Stimulated activated CD8-positive, alpha-beta memory T cell treated with anti-CD3 and anti-CD28 coated beads, Interleukin-12 subunit alpha, Interleukin-12 subunit beta, amount 100 ng/mL, for 24 hours (primary cell): ENCODE measurements around the gene POLA2.
"Not testable (repeated sequence)": the region's sequence is repeated elsewhere in the genome, so short reads cannot be mapped to it uniquely, and the experiment has no call there.

Experiments used
- DNase-seq: peaks from one replicate; pipeline ENCODE4 v3.0.0-alpha.2; 2020; ENCODE audit errors: extremely low read depth

Gene POLA2, protein sequence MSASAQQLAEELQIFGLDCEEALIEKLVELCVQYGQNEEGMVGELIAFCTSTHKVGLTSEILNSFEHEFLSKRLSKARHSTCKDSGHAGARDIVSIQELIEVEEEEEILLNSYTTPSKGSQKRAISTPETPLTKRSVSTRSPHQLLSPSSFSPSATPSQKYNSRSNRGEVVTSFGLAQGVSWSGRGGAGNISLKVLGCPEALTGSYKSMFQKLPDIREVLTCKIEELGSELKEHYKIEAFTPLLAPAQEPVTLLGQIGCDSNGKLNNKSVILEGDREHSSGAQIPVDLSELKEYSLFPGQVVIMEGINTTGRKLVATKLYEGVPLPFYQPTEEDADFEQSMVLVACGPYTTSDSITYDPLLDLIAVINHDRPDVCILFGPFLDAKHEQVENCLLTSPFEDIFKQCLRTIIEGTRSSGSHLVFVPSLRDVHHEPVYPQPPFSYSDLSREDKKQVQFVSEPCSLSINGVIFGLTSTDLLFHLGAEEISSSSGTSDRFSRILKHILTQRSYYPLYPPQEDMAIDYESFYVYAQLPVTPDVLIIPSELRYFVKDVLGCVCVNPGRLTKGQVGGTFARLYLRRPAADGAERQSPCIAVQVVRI

DNA sequence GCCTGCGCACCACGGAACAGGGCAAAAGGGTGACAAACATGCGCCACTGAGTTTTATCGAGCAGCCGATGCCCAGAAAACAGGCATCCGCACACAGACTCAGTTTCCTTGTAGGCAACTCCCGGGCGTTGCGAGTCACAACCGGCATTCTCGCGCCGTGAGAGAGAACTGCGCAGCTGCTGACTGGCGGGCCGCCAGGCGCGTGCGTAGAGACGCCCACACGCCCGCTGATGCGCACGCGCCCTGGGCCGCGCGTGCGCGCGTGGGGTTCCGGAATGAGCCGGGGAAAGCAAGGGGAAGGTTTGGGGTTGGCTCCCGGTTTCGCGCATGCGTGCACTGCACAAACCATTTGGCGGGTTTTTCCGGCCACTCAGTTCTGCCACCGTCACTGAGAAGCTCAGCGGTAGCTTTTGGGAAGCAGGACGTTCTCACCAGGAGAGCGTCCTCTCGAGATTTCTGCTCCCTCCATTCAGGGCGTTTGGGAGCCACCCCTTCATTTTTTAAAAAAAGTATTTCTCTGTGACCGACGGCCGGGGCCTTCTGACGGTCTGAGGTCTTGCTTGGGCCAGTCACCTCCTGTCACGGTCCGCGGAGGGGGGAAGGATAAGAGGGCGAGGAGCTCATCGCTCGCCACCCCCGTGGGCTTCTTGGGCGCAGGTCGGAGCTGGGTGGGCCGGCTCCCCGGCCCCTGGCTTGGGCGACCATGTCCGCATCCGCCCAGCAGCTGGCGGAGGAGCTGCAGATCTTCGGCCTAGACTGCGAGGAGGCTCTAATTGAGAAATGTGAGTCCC, at the start of gene POLA2:
Gene POLA2, plus strand, starts transcription at position 372 of the 790 bp plus-strand sequence. Its CDS starts 331 bp downstream, at position 703.
- peak; percentile 87 for DNase-seq

DNA sequence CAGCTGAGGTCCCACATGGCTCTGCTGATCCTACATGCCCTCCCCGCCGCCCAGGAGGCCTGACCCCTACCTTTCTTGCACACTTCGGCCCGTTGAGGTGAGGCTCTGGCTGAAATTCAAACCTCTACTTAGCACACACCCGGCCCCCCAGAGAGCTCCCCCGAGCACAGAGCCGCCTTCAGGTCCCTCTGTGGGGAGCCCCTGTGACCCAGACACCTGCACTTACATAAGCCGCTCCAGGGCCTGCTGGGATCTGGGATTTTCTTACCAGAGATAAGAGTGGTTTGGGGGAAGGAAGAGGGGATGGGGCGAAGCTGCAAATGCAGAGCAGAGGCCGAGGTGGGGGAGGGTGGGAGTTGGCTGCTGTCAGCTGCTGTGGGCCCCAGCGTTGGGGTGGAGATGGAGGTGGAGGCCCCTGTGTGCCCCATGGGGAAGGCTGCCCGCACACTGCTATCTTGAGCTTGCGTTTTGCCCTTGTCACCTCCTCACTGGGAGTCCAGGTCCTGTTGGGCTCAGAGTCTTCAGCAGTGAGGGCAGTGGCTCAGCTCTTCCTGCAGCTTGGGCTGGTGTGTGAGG, 49.4 kb upstream of the POLA2 start:
- no peak for DNase-seq

DNA sequence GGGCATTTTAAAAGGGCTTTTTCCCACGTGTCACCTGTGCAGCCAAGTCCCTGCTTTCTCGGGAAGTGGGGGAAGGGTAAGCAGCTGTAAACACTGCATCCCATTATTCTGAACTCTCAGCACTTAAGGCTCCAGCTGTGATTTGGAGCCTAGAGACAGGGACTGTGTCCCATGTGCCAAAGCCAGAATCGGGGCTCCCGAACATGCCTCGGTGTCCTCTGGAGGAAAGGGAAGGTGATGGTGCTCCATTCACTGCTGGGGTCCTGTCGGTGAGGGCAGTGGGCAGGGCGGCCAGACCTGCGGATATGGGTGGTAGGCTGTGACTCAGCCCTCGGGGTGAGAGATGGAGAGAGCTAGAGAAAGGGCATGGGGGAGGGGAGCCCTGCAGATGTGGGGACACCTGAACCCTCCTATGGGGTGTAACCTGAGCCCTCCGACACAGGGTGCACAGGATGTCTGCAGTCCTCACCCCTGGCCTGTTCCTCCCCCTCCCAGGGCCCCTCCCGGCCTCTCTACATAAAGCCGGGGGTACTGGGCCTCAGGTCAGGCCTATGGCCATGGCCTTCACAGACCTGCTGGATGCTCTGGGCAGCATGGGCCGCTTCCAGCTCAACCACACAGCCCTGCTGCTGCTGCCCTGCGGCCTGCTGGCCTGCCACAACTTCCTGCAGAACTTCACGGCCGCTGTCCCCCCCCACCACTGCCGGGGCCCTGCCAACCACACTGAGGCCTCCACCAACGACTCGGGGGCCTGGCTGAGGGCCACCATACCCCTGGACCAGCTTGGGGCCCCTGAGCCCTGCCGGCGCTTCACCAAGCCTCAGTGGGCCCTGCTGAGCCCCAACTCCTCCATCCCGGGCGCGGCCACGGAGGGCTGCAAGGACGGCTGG, 48.2 kb upstream of the POLA2 start:
- DNase-seq: no peak

DNA sequence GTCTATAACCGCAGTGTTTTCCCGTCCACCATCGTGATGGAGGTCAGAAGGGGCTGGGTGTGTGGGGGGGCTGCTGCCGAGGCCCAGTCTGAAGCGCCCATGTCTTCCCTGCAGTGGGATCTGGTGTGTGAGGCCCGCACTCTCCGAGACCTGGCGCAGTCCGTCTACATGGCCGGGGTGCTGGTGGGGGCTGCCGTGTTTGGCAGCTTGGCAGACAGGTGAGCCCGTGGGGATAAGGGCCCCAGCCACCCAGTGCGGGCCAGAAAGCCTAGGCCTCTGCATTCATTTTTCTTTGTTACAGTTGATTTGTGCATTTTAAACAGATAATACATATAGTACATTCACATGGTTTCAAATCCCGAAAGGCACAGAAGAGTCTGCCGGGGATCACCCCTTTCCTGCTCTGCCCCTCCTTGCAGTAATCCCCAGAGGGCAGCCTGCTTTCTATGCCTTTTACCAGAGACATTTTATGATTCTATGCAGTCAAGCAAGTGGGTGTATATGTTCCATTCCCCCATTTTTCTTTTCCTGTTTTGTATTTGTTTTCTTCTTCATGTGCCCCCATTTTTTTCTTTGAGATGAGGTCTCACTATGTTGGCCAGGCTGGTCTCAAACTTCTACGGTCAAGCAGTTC, 47.4 kb upstream of the POLA2 start:
- no peak for DNase-seq

DNA sequence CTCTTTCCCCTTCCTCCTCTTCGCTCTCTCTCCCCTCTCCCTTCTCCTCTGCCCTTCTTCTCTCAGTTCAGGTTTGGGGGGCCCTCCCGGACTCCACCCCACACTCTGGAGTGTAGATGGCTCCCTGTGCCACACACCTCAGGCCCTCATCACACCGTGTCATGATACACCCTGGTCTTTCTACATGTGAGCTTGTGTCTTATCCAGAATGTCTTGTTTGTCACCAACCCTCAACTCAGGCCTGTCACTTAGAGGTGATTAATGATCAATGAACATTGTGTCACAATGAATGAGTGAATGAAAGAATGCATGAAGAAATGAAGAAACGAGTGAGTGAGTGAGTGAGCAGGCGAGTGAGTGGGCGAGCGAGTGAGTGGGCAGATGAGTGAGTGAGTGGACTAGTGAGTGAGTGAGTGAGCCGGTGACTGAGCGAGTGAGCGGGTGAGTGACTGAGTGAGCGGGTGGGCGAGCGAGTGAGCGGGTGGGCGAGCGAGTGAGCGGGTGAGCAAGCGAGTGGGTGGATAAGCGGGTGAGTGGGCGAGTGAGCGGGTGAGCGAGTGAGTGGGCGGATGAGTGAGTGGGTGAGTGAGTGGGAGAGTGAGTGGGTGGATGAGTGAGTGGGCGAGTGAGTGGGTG, 46.2 kb upstream of the POLA2 start:
- DNase-seq: no peak

DNA sequence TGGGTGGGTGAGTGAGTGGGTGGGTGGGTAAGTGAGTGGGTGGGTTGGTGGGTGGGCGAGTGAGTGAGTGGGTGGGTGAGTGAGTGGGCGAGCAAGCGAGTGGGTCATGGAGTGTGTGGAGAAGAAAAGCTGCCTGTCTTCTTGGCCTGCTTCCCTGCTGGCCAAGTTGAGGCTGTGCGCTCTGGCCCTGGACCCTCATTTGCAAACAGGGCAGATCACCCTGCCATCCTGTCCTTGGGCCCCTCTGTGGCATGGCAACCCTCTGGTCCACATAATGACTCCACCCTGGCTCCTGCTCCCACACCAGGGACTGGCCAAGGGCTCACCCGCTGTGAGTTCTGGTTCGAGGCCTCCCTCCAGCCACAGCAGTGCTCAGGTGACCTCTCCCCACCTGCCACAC, 44.9 kb upstream of the POLA2 start:
- no peak for DNase-seq

DNA sequence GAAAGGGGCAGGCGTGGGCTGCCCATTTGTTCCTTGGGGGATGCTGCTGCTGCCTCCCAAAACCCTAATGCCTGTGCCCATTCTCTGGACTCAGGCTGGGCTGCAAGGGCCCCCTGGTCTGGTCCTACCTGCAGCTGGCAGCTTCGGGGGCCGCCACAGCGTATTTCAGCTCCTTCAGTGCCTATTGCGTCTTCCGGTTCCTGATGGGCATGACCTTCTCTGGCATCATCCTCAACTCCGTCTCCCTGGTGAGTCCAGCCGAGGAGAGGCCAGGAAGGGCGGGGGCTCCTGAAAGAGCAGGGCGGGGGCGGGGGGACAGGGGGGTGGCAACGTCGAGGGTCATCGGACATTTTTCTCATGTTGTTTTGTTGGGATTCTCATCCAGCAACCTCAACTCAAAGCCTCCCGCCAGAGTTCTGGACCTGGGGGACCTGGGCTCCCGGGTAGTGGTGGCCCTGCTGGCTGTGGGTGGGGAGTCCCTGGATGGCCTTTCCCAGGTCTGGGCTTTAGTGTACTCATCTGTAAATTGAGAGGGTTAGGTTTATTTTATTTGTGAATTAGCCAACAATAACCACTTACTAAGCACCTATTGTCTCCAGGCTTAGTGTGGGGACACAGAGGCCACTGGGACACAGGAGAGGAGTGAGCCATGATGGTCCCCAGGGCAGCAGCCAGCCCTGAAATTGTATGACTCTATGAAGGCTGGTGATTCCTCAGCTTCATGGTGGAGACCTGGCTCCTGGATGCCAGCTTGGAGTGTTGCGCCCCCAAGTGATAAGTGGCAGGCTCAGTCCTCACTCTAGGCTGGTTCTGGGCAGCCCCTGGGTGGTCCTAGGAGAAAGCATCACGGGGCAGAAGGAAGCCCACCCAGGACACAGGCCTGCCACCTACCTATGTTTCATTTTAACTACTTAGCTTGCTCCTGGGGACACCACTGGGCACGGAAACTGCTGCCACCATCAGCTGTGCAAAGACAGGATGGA, 44.0 kb upstream of the POLA2 start:
- DNase-seq: no peak

DNA sequence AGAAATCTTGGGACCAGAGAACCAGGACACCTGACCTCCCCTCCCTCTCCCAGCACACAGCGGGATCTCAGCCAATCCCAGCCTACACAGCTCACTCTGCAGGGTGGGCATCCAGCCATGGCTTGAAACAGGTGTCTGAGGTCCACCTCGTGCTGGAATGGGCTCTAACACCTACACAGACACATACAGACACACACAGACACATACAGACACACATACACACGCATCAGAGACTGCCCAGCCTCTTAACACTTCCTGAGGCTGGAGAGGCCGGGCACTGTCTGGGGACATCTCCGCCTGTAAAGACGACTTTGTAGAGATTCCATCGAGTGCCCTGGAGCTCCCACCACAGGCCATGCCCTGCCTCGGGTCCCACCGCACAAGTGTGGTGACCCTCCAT, 43.3 kb upstream of the POLA2 start:
- no peak for DNase-seq

DNA sequence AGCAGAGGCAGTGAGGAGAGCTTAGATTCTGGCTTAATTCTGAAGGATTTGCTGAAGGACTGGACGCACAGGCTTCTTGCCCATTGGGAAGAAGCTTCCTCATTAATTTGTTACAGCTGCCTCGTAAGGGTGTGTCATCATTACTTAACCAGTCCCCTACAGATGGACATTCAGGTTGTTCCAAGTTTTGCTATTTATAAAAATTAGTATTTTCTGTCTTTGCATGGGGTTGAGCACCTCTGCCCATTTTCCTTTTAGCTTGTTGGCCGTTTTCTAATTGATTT, 41.9 kb upstream of the POLA2 start:
- DNase-seq: no peak

DNA sequence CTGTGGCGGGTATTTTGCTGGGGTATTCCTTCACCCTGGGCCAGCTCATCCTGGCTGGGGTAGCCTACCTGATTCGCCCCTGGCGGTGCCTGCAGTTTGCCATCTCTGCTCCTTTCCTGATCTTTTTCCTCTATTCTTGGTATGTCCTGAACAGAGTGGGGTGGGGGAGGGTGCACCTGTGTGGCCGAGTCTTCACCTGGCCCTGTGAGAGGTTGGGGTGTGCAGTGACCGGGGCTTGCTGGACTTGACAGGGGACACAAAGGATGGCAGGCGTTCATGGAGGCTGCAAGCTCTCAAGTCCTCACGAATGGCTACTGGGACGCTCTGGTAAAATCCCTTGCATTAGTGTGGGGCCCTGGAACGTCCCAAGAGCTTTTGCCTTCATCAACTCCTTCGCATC, 40.7 kb upstream of the POLA2 start:
- DNase-seq: no peak

DNA sequence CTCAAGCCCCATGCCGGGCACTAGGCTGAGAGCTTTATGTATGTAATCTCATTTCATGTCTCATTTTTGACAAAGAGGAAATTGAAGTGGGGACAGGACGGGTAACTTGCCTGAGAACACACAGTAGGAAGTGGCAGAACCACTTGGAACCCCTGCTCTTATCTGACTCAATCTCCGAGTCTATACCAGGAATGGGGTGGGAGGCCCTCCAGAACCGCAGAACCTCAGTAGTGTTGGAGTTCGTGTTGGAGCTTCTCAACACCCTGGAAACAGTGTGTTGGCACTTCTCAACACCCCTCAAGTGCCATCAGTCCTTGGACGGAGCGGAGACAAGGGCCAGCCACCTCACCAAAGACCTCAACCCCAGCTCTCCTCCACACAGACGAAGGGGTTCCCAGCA, 38.8 kb upstream of the POLA2 start:
- no peak for DNase-seq

DNA sequence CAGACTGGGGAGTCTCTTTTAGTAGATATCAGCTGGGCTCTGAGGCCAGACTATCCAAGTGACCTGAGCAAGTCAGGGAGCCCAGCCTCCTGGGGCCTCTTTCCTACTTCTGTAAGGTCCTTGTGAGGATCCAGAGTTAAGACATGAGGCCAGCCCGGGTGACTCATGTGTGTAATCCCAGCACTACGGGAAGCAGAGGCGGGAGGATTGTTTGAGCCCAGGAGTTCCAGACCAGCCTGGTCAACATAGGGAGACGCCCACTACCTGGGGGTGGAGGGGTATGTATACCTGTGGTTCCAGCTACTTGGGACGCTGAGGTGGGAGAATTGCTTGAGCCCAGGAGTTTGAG, 36.9 kb upstream of the POLA2 start:
- no peak for DNase-seq

DNA sequence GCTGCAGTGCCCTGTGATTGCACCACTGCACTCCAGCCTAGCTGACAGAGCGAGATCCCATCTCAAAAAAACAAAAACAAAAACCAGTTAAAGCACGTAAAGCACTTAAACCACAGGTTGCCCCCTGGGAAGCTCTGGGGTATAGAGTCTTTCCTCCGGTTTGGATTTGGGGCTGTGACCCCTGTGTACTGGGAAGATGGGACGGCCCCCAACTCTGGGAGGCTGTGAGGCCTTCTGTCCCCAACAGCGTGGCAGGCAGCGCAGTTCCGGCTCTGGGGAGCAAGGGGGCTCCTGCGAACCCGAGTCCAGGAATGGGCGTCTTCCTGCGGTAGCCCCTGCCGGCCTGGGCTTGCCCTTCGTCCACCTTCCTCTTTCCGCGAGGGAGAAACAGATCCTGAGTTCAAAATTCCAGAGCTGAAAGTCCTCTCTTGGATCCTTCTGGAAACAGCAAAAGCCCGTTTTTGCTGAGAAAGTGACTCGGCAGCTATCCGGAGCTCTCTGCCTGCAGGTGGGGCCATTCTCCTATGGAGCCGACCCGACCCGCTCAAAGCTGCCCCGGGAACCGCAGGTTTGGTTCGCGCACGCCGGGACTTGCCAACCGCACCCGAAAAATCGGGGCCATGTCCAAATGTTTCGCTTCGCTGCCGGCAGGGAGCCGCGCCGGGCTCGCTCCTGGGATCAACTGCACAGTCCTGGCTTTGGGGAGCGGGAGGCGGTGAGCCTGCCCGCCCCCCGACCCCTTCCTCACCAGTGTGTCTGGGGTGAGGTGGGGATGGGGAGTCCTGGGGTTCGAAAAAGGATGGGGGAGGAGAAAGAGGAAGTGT, 36.3 kb upstream of the POLA2 start:
- no peak for DNase-seq

DNA sequence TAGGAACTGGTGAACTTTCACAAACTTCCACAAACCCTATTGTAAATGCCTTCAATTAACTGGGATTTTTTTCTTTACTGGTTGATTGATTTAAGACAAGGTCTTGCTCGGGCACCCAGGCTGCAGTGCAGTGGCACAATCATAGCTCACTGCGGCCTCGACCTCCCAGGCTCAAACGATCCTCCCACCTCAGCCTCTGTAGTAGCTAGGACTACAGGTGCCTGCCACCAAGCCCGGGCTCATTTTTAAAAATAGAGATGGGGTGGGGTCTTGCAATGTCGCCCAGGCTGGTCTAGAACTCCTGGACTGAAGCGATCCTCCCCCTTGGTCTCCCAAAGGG, 35.7 kb upstream of the POLA2 start:
- no peak for DNase-seq

DNA sequence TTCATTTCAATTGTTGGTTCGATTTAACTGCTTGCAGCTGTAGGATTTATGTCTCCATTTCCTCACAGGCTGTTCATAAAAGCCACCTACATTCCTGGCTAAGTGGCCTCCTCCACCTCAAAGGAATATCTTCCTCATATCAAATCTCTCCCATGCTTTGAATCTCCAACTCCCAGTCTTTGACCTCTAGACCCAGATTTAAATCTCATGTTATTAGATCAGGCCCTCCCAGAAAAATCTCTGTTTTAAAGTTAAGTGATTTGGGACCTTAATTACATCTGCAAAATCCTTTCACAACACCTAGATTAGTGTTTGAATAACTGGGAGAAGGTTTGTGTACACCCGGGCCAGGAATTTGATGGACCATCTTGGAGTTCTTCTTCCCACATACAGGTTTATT, 33.9 kb upstream of the POLA2 start:
- no peak for DNase-seq

DNA sequence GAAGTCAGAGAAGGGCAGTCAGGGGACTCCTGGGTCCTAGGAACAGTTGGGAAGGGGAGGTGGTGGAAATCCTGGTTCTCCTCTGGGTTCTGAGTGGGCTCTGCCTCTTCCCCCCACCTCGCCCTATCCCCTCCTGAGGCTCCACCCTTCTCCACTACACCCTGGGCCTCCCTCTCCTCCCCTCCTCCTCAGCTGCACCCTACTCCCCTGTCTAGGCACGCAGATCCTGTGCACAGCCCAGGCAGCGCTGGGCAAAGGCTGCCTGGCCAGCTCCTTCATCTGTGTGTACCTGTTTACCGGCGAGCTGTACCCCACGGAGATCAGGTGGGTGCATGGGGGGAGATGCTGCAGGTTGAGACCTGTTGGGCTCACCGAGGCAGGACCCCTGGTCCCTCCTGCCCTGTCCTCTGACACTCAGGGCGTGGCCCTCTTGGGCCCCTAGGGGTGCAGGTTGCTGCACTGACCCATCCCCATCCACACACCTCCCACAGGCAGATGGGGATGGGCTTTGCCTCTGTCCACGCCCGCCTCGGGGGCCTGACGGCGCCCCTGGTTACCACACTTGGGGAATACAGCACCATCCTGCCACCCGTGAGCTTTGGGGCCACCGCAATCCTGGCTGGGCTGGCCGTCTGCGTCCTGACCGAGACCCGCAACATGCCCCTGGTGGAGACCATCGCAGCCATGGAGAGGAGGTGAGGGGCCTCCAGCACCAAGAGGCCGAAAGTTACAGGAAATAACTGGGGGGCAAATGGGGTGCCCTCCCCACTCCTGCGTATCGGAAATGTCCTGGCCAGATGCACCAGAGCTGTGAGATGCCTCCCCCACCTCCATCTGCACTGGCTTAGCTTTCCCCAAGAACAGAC, 25.3 kb upstream of the POLA2 start:
- DNase-seq: no peak

DNA sequence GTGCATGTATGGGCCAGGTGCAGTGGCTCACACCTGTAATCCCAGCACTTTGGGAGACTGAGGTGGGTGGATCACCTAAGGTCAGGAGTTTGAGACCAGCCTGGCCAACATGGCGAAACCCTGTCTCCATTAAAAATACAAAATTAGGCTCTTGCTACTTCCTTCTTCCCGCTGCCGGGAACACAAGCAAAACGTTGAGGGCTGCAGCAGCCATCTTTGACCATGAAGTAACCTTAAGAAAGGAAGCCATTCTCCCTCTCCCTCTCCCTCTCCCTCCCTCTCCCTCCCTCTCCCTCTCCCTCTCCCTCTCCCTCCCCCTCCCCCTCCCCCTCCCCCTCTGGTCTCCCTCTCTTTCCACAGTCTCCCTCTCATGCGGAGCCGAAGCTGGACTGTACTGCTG, 23.5 kb upstream of the POLA2 start:
- not testable (repeated sequence) for DNase-seq

DNA sequence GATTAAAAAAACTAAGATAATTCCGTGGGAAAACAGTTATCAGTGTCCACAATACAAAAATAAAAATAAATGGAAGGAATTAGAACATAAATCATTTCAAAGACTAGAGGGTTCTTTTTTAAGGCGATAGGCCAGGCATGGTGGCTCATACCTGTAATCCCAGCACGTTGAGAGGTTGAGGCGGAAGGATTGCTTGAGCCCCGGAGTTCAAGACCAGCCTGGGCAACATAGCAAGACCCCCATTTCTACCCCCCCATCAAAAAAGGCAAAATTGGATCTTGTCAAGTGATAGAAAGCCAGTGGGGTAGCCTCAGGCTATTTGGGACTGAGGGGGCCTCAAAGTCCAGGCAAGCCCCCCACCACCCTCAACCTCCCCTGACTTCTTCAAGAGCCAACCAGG, 20.6 kb upstream of the POLA2 start:
- DNase-seq: no peak
